Panc1 (cell line): ENCODE results near the gene PRCD.

Experiments
- TCF7L2 ChIP-seq: IDR thresholded peaks from 2 replicates; pipeline ENCODE4 v1.6.1; 2011; ENCODE audit warnings: mild to moderate bottlenecking, low read depth, low read length, inconsistent platforms
- TF ChIP-seq, protein P1 (sequence below): fragments of 450-650 bp; IDR thresholded peaks from 2 replicates; pipeline ENCODE4 v1.5.1; 2017; ENCODE audit warnings: mild to moderate bottlenecking

DNA sequence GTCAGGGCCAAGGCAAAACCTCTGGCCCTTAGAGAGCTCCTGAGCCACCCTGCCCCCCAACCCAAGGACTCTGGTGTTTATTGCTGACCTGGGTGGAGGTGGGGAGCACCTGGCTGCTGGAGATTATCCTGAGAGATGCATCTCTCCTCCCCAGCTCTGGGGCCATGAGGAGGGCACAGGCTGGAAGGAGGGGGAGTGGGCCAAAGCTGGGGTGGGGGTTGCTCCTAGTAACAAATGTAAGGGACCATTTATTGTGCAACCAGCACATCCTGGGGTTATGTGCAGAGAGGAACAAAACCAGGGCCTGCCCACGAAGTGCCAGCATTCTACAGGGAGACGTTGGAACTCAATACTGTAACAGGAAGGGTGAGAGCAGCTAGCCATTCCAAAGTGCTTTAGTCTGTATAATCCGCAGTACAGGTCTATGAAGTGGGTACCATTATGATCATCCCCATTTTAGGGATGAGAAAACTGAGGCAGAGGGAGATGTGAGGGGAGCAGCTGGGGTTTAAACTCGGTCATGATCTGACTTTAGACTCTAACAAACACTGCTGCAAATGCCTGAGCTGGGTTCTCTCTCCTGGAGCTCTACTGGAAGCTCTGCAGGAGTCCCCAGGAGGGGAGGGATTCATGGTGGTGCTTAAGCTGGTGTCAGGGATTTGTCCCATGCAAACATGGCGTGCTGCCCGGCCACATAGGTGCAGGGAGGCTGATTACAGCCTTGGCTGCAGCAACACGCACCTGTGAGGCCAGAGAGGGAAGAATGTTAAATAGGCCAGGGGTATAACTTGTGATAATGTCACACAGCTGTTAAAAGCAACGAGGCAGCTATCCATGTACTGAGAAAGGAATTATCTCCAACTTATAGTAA is 37.3 kb upstream of the PRCD start:
- no peak for TF ChIP-seq TCF7L2
- TF ChIP-seq, protein P1, sequence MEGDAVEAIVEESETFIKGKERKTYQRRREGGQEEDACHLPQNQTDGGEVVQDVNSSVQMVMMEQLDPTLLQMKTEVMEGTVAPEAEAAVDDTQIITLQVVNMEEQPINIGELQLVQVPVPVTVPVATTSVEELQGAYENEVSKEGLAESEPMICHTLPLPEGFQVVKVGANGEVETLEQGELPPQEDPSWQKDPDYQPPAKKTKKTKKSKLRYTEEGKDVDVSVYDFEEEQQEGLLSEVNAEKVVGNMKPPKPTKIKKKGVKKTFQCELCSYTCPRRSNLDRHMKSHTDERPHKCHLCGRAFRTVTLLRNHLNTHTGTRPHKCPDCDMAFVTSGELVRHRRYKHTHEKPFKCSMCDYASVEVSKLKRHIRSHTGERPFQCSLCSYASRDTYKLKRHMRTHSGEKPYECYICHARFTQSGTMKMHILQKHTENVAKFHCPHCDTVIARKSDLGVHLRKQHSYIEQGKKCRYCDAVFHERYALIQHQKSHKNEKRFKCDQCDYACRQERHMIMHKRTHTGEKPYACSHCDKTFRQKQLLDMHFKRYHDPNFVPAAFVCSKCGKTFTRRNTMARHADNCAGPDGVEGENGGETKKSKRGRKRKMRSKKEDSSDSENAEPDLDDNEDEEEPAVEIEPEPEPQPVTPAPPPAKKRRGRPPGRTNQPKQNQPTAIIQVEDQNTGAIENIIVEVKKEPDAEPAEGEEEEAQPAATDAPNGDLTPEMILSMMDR, result no peak
